ENCODE results near the gene AZI2. TPM values are rescaled to one million over a fixed set of nuclear protein-coding genes. Genes with fewer than 3 reads are reported as not detected.

Gene AZI2
- total RNA-seq, 1 experiment from 2014 or later, result 51.6 TPM

DNA sequence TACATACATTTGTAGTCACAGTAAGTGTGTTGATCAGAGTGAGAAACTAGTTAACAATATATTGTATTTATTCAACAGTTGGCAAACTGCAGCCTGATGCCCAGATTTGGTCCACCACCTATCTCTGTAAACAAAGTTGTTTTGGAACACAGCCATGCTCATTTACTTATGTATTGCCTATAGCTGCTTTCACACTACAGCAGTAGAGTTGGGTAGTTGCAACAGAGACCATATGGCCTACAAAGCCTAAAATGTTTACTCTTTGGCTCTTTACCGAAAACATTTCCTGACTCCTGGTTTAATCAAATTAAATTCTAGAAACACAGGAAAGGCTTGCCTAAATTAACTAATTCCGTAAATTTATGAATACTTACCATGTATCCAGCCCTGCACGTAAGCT lies 67.8 kb downstream of the AZI2 start:
- Histone ChIP-seq H3K4me3 (replicated peaks in 1 of 2; ENCODE audit: low read depth in 1 of 2, low read length in 2 of 2) (no peak overlapping the region), H3K79me2 (ENCODE audit: insufficient read depth, low read length) (0 out of 2 replicates have a peak, but pooled peaks cover 2% of the 10 kb centered on the region), H2AFZ (ENCODE audit: low read depth, low read length, poor library complexity, severe bottlenecking) (no peak overlapping the region), H3K27ac (ENCODE audit: low read depth, low read length) (no peak overlapping the region), H3K4me1 (ENCODE audit: control insufficient read depth in 1 of 2, insufficient read depth in 2 of 2, low read length in 2 of 2) (no peaks in the 10 kb centered on the region), H3K9me3 (ENCODE audit: control insufficient read depth in 1 of 2, insufficient read depth in 1 of 2, low read depth in 1 of 2, low read length in 2 of 2) (no peaks in the 10 kb centered on the region), H4K20me1 (ENCODE audit: insufficient read depth) (no peaks in the 10 kb centered on the region), H3K9me2 (ENCODE audit: insufficient read depth) (no peaks in the 10 kb centered on the region), H3K27me3 (ENCODE audit: insufficient read depth, low read length) (no peaks in the 10 kb centered on the region), H3K36me3 (ENCODE audit: control insufficient read depth in 1 of 2, insufficient read depth in 2 of 2, low read length in 2 of 2) (no peaks in the 10 kb centered on the region), H3K4me2 (ENCODE audit: low read length) (no peak overlapping the region), H3K9ac (ENCODE audit: low read length) (no peak overlapping the region)
- POLR2A ChIA-PET, result no interaction called here
- ATAC-seq (no peak), DNase-seq (ENCODE audit: low read depth, low spot score) (no peak)
- BruUV-seq (replicated peaks), result no TSS peak
- CTCF ChIA-PET, result no interaction called here
- RAD21 ChIA-PET (ENCODE audit: low non-redundant PET in 1 of 2, low total read pairs in 2 of 2, uncharacterized antibody in 2 of 2, unreplicated experiment in 2 of 2), result no interaction called here
- TF ChIP-seq EZH2phosphoT487 (IDR thresholded peaks at IDR 0.05; ENCODE audit: borderline replicate concordance) (no peak), SRF (IDR thresholded peaks at IDR 0.05; ENCODE audit: low read depth) (no peak), CBX3 (IDR thresholded peaks at IDR 0.05; ENCODE audit: low read depth) (no peak), ZNF274 (IDR thresholded peaks at IDR 0.05; ENCODE audit: low read depth, low read length) (no peak), YY1 (IDR thresholded peaks at IDR 0.05; ENCODE audit: extremely low read depth, insufficient replicate concordance, low read depth, low read length) (no peak), SIN3A (IDR thresholded peaks at IDR 0.05; ENCODE audit: low read depth) (no peak), EGR1 (IDR thresholded peaks at IDR 0.05; ENCODE audit: low read depth) (no peak), CEBPB (IDR thresholded peaks at IDR 0.05; ENCODE audit: low read depth) (no peak), RAD21 (IDR thresholded peaks at IDR 0.05; ENCODE audit: low read depth) (no peak), FOSL1 (IDR thresholded peaks at IDR 0.05; ENCODE audit: low read depth) (no peak), ZFX (IDR thresholded peaks at IDR 0.05) (no peak)
- TF ChIP-seq, protein P1, sequence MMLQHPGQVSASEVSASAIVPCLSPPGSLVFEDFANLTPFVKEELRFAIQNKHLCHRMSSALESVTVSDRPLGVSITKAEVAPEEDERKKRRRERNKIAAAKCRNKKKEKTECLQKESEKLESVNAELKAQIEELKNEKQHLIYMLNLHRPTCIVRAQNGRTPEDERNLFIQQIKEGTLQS (IDR thresholded peaks at IDR 0.05), result no peak
- TF ChIP-seq, protein P2, sequence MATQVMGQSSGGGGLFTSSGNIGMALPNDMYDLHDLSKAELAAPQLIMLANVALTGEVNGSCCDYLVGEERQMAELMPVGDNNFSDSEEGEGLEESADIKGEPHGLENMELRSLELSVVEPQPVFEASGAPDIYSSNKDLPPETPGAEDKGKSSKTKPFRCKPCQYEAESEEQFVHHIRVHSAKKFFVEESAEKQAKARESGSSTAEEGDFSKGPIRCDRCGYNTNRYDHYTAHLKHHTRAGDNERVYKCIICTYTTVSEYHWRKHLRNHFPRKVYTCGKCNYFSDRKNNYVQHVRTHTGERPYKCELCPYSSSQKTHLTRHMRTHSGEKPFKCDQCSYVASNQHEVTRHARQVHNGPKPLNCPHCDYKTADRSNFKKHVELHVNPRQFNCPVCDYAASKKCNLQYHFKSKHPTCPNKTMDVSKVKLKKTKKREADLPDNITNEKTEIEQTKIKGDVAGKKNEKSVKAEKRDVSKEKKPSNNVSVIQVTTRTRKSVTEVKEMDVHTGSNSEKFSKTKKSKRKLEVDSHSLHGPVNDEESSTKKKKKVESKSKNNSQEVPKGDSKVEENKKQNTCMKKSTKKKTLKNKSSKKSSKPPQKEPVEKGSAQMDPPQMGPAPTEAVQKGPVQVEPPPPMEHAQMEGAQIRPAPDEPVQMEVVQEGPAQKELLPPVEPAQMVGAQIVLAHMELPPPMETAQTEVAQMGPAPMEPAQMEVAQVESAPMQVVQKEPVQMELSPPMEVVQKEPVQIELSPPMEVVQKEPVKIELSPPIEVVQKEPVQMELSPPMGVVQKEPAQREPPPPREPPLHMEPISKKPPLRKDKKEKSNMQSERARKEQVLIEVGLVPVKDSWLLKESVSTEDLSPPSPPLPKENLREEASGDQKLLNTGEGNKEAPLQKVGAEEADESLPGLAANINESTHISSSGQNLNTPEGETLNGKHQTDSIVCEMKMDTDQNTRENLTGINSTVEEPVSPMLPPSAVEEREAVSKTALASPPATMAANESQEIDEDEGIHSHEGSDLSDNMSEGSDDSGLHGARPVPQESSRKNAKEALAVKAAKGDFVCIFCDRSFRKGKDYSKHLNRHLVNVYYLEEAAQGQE (IDR thresholded peaks at IDR 0.05; ENCODE audit: low read depth), result no peak
- TF ChIP-seq, protein P3, sequence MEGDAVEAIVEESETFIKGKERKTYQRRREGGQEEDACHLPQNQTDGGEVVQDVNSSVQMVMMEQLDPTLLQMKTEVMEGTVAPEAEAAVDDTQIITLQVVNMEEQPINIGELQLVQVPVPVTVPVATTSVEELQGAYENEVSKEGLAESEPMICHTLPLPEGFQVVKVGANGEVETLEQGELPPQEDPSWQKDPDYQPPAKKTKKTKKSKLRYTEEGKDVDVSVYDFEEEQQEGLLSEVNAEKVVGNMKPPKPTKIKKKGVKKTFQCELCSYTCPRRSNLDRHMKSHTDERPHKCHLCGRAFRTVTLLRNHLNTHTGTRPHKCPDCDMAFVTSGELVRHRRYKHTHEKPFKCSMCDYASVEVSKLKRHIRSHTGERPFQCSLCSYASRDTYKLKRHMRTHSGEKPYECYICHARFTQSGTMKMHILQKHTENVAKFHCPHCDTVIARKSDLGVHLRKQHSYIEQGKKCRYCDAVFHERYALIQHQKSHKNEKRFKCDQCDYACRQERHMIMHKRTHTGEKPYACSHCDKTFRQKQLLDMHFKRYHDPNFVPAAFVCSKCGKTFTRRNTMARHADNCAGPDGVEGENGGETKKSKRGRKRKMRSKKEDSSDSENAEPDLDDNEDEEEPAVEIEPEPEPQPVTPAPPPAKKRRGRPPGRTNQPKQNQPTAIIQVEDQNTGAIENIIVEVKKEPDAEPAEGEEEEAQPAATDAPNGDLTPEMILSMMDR (IDR thresholded peaks at IDR 0.05 in 2 of 3, conservative IDR thresholded peaks at IDR 0.05 in 1 of 3; ENCODE audit: borderline replicate concordance in 1 of 3, insufficient read depth in 1 of 3, low read depth in 2 of 3, low read length in 2 of 3), result no peak
- intact Hi-C loops (cut with micrococcal nuclease), result no loop called here
